Medulla oblongata (tissue), 1 donor: Measurements from ENCODE around the gene AVEN.
"Not testable (repeated sequence)": the region's sequence is repeated elsewhere in the genome, so short reads cannot be mapped to it uniquely, and the experiment has no call there.

ENCODE experiments used
- DNase-seq: peaks from one replicate; pipeline ENCODE4 v3.0.0-alpha.2; 2015; ENCODE audit errors: extremely low spot score

Gene AVEN

GRCh38 chr15:34043391-34043790 lies 4.4 kb upstream of the AVEN start:
- no peak for DNase-seq

GRCh38 chr15:34039790-34040113 lies 748 bp upstream of the AVEN start:
- peak; percentile 33 for DNase-seq

- peak; percentile 82 for DNase-seq
Measured at GRCh38 chr15:34038023-34038870, 757 bp downstream of the AVEN start.

GRCh38 chr15:34031987-34032760 lies 6.8 kb downstream of the AVEN start:
- no peak for DNase-seq

- DNase-seq: no peak
Measured at GRCh38 chr15:34027606-34028005, 11.4 kb downstream of the AVEN start.

GRCh38 chr15:34025252-34025651 lies 13.8 kb downstream of the AVEN start:
- no peak for DNase-seq

GRCh38 chr15:34023907-34024306 lies 15.1 kb downstream of the AVEN start:
- DNase-seq: no peak

- DNase-seq: no peak
Measured at GRCh38 chr15:34019369-34019990, 19.5 kb downstream of the AVEN start.

GRCh38 chr15:34018738-34019137 lies 20.3 kb downstream of the AVEN start:
- DNase-seq: not testable (repeated sequence)

- no peak for DNase-seq
Measured at GRCh38 chr15:34018021-34018645, 20.9 kb downstream of the AVEN start.

GRCh38 chr15:34014556-34014955 lies 24.4 kb downstream of the AVEN start:
- DNase-seq: no peak

GRCh38 chr15:34013746-34014145 lies 25.3 kb downstream of the AVEN start:
- no peak for DNase-seq

- DNase-seq: no peak
Measured at GRCh38 chr15:34012461-34013028, 26.5 kb downstream of the AVEN start.

- no peak for DNase-seq
Measured at GRCh38 chr15:34011481-34011880, 27.5 kb downstream of the AVEN start.

GRCh38 chr15:34010921-34011320 lies 28.1 kb downstream of the AVEN start:
- DNase-seq: no peak

GRCh38 chr15:34009656-34010055 lies 29.3 kb downstream of the AVEN start:
- DNase-seq: no peak

- no peak for DNase-seq
Measured at GRCh38 chr15:34006381-34006780, 32.6 kb downstream of the AVEN start.

- no peak for DNase-seq
Measured at GRCh38 chr15:34001536-34001935, 37.5 kb downstream of the AVEN start.

GRCh38 chr15:33995666-33996065 lies 43.3 kb downstream of the AVEN start:
- DNase-seq: not testable (repeated sequence)

GRCh38 chr15:33994005-33994615 lies 44.9 kb downstream of the AVEN start:
- DNase-seq: no peak

- DNase-seq: no peak
Measured at GRCh38 chr15:33988384-33988783, 50.6 kb downstream of the AVEN start.
